GM21528 (cell line): Measurements from ENCODE around the gene FAM117A.
"Not testable (repeated sequence)": the region's sequence is repeated elsewhere in the genome, so short reads cannot be mapped to it uniquely, and the experiment has no call there.

Experiments used
- ATAC-seq: cut with Tn5 transposase; IDR thresholded peaks from one replicate; pipeline ENCODE4 v1.9.1; 2021; ENCODE audit warnings: mild to moderate bottlenecking, moderate library complexity; ENCODE audit not compliant: unreplicated experiment, low FRiP score

FAM117A gene

GRCh38 chr17:49741692-49742076 lies 22.2 kb downstream of the FAM117A start:
- ATAC-seq, result no peak

DNA sequence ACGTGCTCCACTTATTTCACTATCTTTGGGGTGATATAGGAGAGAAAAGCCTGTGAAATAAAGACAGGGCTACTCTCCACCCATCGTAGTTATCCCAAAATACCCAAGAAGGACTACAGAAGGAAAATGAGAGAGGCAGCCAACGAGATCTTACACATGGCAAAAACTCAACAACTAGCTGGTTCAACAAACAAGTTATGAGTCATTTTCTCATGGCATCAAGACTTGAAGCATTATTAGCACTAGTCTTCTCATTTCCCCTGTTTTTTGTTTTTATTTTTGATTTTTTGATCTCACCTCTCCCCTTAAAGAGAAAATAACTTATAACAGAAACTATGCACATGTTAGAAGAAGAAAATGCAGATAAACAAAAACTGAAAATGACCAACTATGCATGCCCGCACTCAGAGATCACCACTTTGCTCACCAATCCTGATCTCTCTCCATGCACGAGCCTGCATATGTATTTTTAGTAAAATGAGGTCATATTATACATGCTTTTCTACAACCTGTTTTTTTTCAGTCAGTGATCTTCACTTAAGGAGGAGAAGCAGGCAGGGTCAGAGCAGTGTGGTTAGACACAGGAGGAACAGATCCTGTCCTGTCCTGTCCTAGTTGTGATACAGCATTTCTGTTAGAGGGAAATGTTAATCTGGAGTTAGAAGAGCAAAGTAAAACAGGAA lies 22.8 kb downstream of the FAM117A start:
- no peak for ATAC-seq

GRCh38 chr17:49739641-49740271 lies 24.2 kb downstream of the FAM117A start:
- ATAC-seq, result peak; percentile 40

GRCh38 chr17:49738456-49739163 lies 25.3 kb downstream of the FAM117A start:
- ATAC-seq, result no peak

DNA sequence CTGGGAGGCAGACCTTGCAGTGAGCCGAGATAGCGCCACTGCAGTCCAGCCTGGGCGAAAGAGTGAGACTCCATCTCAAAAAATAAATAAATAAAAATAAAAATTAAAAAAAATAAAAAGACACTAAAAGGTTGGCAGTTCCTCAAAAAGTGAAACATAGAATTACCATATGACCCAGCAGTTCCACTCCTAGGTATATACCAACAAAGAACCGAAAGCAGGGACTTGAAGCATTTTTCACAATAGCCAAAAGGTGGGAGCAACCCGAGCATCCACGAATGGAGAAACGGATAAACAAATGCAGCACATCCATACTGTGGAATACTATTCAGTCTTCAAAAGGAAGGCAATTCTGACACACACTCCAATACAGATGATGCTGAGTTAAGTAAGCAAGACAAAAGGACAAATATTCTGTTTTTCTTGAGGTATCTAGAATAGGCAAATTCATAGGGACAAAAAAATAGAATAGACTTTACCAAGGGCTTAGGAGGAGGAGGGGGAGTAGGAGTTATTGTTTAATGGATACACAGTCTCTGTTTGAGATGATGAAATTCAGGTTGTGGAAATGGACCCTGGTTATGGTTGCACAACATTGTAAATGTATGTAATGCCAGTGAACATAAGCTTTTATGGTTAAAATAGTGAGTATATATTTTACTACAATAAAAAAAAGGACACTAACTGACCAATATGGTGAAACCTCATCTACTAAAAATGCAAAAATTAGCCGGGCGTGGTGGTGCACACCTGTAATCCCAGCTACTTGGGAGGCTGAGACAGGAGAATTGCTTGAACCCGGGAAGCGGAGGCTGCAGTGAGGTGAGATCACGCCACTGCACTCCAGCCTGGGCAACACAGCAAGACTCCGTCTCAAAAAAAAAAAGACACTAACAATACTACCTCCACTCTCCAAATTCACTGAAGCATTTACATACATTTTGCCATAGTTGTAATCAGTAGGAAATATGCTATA lies 29.1 kb downstream of the FAM117A start:
- ATAC-seq, result no peak

GRCh38 chr17:49731435-49731831 lies 32.5 kb downstream of the FAM117A start:
- no peak for ATAC-seq

DNA sequence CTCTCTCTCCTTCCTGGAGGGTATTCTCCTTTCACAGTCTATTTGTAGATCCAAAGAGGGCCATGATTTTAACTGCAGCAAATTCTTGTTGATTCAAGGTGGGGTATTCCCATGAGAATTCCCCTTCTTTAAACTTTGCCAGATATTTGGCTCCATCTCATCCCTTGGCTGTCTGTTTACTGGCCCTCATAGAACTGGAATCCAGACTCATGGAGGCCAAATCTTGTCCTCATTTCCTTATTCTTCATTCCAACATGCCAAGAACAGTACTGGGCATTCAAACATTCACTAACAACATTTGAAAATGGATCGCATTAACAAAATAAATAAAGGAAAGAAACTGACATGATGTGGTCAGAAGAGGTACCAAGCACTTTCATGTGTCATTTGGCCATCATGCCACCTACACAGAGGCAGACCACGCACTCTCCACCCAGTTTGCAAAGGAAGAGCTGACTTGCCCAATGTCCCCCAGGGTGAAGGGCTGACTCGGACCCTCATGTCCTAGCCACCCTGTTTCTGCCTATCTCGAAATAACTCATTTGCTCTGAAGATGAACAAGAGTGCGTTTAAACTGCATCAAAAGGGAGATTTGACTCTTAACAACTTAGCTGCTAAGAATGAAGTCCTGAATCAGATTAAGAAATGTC lies 33.0 kb downstream of the FAM117A start:
- no peak for ATAC-seq

GRCh38 chr17:49730078-49730784 lies 33.7 kb downstream of the FAM117A start:
- ATAC-seq, result no peak

GRCh38 chr17:49729069-49729468 lies 34.9 kb downstream of the FAM117A start:
- no peak for ATAC-seq

DNA sequence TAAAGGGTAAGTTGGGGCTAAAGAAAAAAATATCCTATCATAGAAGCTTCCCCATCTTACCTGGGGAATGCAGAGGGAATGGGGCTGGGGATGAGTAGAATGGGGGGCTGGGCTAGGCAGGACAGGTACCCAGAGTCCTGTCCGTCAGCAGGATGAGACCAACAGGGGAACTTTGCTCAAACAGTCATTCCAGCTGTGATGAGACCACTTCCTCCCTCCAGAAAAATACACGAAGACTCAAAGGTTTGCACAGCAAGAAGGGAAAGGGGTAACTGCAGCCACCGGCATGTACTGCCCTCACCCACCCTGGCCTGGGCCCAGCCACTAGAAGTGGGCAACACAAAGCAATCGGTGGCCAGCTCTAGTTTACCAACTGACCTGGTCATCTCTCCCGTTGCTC lies 35.5 kb downstream of the FAM117A start:
- no peak for ATAC-seq

DNA sequence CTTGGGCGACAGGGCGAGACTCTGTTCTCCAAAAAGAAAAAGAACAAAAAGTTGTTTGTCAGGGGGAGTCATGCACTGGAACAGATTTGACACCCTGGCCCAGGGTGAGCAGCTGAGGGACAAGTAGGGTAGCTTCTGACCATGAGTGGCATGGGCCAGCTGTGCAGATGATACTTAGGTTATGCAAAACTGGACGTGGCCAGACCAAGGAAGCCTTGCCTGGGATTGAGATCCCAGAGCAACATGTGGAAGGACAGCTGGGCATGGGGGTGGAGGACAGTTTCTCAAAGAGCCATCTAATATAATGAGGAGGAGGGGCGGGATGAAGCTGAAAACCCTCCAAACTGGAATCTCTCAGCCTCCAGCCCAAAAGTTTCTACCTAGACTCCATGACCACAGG lies 36.6 kb downstream of the FAM117A start:
- no peak for ATAC-seq

DNA sequence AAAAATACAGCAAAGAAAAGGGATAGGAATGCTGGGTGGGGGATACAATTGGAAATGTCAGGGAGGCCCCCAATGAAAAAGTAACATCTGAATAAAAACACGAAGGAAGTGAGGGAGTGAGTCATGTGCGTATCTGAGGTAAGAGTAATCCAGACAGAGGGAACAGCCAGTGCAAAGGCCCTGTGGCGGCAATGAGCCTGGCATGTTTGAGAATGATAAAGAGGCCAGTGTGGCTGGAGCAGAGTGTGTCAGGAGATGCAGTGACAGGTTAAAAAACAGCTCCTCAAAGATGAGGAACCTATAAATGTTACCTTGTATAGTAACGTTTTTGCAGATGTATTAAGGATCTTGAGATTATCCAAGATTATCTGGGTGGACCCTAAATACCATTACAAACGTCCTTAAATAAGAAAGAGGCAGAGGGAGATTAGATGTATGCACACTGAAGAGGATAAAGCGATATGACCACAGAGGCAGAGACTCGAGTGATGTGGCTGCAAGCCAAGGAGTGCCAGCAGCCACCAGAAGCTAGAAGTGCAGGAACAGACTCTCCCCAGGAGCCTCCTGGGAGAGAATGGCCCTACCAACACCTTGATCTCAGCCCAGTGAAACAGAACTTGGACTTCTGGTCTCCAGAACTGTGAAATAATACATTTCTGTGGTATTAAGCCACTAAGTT lies 38.3 kb downstream of the FAM117A start:
- no peak for ATAC-seq

DNA sequence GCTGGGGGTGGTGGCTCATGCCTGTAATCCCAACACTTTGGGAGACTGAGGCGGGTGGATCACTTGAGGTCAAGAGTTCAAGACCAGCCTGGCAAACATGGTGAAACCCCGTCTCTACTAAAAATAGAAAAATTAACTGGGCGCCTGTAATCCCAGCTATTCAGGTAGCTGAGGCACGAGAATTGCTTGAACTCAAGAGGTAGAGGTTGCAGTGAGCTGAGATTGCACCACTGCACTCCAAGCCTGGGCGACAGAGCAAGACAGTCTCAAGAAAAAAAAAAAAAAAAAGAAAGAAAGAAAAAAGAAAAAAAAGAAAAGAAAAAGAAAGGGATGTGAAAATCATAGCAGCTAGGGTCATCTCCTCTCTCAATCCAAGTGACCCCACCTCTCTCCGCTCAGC lies 39.4 kb downstream of the FAM117A start:
- not testable (repeated sequence) for ATAC-seq

DNA sequence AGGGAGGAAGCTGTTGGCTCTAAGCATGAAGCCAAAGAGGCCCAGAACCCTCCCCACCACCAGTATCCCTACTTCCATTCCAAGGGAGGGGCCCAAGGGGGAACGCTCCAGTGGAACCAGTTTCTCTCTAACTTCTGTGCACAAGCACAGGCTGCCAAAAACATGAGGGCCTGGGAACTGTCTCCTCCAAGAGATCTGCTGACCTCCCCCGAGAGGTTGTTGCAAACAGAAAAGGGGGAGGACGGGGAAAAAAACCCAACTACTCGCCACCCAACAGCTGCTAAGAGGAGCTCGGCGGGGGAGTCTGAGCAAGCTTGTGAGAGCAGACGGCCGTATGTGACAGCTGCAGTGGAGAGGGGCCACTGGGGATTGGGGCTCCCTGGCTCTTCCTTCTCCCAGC lies 40.5 kb downstream of the FAM117A start:
- no peak for ATAC-seq

DNA sequence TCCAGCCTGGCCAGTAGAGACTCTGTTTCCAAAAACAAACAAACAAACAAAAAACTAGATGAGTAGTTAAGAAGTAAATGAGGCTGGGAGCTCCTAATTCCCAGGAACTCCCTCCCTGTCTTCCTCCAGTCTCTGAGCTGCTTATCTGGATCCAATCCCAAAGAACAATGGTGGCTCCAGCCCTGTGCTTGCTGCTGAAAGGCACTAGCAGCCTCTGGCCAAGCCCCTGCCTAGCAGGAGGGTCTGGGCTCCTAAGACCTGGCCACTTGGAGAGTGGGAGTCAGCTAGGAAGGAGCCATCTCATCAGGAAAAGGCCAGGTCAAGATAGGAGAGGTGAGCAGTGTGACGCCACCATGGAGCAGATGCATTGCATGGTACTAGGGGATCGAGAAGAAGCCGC lies 41.9 kb downstream of the FAM117A start:
- no peak for ATAC-seq

- no peak for ATAC-seq
Measured at GRCh38 chr17:49717371-49717861, 46.5 kb downstream of the FAM117A start.

- ATAC-seq, result no peak
Measured at GRCh38 chr17:49716668-49717364, 47.1 kb downstream of the FAM117A start.

GRCh38 chr17:49715717-49716279 lies 48.1 kb downstream of the FAM117A start:
- no peak for ATAC-seq
